Prostate gland (tissue), 2 donors: ENCODE data around the gene ACTL9. TPM values are rescaled to one million over a fixed set of nuclear protein-coding genes. Genes with fewer than 3 reads are reported as not detected.
"Not testable (repeated sequence)": the region's sequence is repeated elsewhere in the genome, so short reads cannot be mapped to it uniquely, and the experiment has no call there.

Source experiments
- DNase-seq: peaks from one replicate; pipeline ENCODE4 v3.0.0-alpha.2; 2019; ENCODE audit warnings: low spot score
- H3K27ac ChIP-seq, 2 donors: fragments of 200-600 bp; sonication (generic); 2 replicates each; pipeline ENCODE4 v1.5.1; 2017 to 2019
- H3K27me3 ChIP-seq: fragments of 200-600 bp; sonication (generic); replicated peaks from 2 replicates; pipeline ENCODE4 v1.5.1; 2019; ENCODE audit not compliant: insufficient read depth
- H3K36me3 ChIP-seq, 2 donors: fragments of 200-600 bp; sonication (generic); 1 replicate in 1 of 2; 2 replicates in 1 of 2; pipeline versions ENCODE4 v1.5.1 to v1.8.1; 2017 to 2019
- H3K4me1 ChIP-seq: fragments of 200-600 bp; sonication (generic); replicated peaks from 2 replicates; pipeline ENCODE4 v1.5.1; 2019
- H3K4me3 ChIP-seq, 2 donors: fragments of 200-600 bp; sonication (generic); 2 replicates each; pipeline ENCODE4 v1.5.1; 2017 to 2019
- H3K9me3 ChIP-seq: fragments of 200-600 bp; sonication (generic); 2 replicates; pipeline ENCODE4 v1.5.1; 2017
- CTCF ChIP-seq, 4 experiments: fragments of 200-600 bp in 2 of 4; fragments of 450-650 bp in 2 of 4; sonication (generic) in 2 of 4; IDR thresholded peaks; 1 replicate in 3 of 4; 2 replicates in 1 of 4; pipeline ENCODE4 v1.5.1; 2016 to 2019; ENCODE audit warnings: antibody characterized with exemption in 4 of 4, mild to moderate bottlenecking in 2 of 4, moderate library complexity in 2 of 4
- POLR2A ChIP-seq: fragments of 450-650 bp; IDR thresholded peaks from one replicate; pipeline ENCODE4 v1.6.1; 2016; ENCODE audit warnings: antibody characterized with exemption, mild to moderate bottlenecking
- POLR2AphosphoS5 ChIP-seq: sonication (generic); formaldehyde crosslinking; IDR thresholded peaks from one replicate; pipeline ENCODE4 v1.6.1; 2017; ENCODE audit warnings: antibody characterized with exemption
- WGBS: methylation state at CpG from one replicate; pipeline ENCODE4 v1.1.5; 2018; 5-methylcytosine and 5-hydroxymethylcytosine counted together
- intact Hi-C: fragments of 100-400 bp; cut with DNase I; formaldehyde crosslinking; loops from one replicate; pipeline ENCODE4 v1.14.2; 2022
- total RNA-seq, 2 donors: library from RNA; depleted of rRNA; stranded (reverse); fragments of >200 nt; gene quantifications; one replicate each; pipeline ENCODE4 v1.1.0, GENCODE V29; 2016

ACTL9 gene, protein sequence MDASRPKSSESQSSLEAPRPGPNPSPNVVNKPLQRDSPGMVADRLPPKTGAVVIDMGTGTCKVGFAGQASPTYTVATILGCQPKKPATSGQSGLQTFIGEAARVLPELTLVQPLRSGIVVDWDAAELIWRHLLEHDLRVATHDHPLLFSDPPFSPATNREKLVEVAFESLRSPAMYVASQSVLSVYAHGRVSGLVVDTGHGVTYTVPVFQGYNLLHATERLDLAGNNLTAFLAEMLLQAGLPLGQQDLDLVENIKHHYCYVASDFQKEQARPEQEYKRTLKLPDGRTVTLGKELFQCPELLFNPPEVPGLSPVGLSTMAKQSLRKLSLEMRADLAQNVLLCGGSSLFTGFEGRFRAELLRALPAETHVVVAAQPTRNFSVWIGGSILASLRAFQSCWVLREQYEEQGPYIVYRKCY
- 10 to 100 TPM in 1 of 2 donors, not detected in 1; 10.2 TPM for total RNA-seq

GRCh38 chr19:8698433-8699063 lies at the start of gene ACTL9:
Gene ACTL9 (minus strand): TSS chr19:8698795. CDS start chr19:8698701, 94 bp downstream.
- WGBS = 64% methylated on average over 21 of the region's 23 CpGs
- Histone ChIP-seq H3K27me3 (peaks cover 8% of the 10 kb centered on the region), H3K27ac (no peak within 1 kb of the TSS), H3K36me3 (no peaks in the 10 kb centered on the region), H3K4me3 (no peak within 1 kb of the TSS), H3K9me3 (no peaks in the 10 kb centered on the region), H3K4me1 (no peaks in the 10 kb centered on the region)
- DNase-seq = no peak
- TF ChIP-seq CTCF (IDR thresholded peaks at IDR 0.05) (no peak), POLR2AphosphoS5 (no peak), POLR2A (no peak)
- intact Hi-C loops = no loop called here

GRCh38 chr19:8739291-8740065 lies 40.9 kb upstream of the ACTL9 start:
- H3K36me3 ChIP-seq, H3K4me1 ChIP-seq, H3K27ac ChIP-seq, H3K4me3 ChIP-seq, DNase-seq, H3K9me3 ChIP-seq, intact Hi-C loops, H3K27me3 ChIP-seq: not testable (repeated sequence)
- 85% methylated on average over 26 of the region's 55 CpGs for WGBS

DNA sequence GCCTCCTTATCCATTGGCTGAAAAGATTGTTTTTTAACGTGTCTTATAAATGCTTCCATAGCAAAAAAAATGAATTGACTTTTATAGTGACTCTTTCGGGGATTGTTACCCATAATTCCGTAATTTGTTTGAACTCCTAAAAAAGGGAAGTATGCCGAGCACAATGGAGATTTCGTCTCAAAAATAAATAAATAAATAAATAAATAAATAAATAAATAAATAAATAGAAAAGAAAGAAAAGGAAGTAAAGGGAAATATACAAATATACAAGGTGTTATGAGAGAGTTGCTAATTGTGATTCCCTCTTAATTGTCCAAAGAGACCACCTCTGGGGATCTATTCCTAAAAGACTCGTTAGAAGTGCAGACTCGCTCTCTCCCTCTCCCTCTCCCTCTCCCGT lies 39.8 kb upstream of the ACTL9 start:
- intact Hi-C loops = no loop called here
- Histone ChIP-seq H3K27ac (no peak overlapping the region), H3K27me3 (no peaks in the 10 kb centered on the region), H3K36me3 (no peaks in the 10 kb centered on the region), H3K4me3 (no peak overlapping the region), H3K4me1 (no peaks in the 10 kb centered on the region), H3K9me3 (no peaks in the 10 kb centered on the region)
- no peak for DNase-seq
- TF ChIP-seq POLR2AphosphoS5 = no peak
- TF ChIP-seq POLR2A = no peak
- TF ChIP-seq CTCF (IDR thresholded peaks at IDR 0.05) = no peak
- WGBS = 75% methylated on average over 8 of the region's 8 CpGs

GRCh38 chr19:8731428-8732169 lies 33.0 kb upstream of the ACTL9 start:
- TF ChIP-seq CTCF (IDR thresholded peaks at IDR 0.05) (no peak), POLR2A (no peak), POLR2AphosphoS5 (no peak)
- Histone ChIP-seq H3K9me3 (no peaks in the 10 kb centered on the region), H3K27me3 (no peaks in the 10 kb centered on the region), H3K4me1 (no peaks in the 10 kb centered on the region), H3K4me3 (no peak overlapping the region), H3K36me3 (no peaks in the 10 kb centered on the region), H3K27ac (no peak overlapping the region)
- DNase-seq = no peak
- intact Hi-C loops = no loop called here
- whole genome bisulfite sequencing = 52% methylated on average over 19 of the region's 19 CpGs

DNA sequence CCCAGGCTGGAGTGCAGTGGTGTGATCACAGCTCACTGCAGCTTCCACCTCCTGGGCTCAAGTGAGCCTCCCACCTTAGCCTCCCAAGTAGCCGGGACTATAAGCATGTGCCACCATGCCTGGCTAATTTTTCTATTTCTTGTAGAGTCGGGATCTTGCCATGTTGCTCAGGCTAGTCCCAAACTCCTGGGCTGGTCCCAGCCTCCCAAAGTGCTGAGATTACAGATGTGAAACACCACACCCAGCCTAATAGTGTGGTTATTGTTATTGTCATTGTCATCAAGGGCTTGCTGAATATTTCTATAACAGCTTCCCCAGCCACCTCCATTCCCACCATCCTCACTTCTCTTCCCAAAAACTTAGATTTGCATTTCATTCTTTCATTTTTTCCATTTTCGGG lies 25.7 kb upstream of the ACTL9 start:
- Histone ChIP-seq H3K27ac (no peak overlapping the region), H3K4me1 (no peaks in the 10 kb centered on the region), H3K27me3 (no peaks in the 10 kb centered on the region), H3K36me3 (no peaks in the 10 kb centered on the region), H3K4me3 (no peak overlapping the region), H3K9me3 (no peaks in the 10 kb centered on the region)
- intact Hi-C loops = no loop called here
- no peak for DNase-seq
- TF ChIP-seq POLR2A = no peak
- TF ChIP-seq POLR2AphosphoS5 = no peak
- TF ChIP-seq CTCF (IDR thresholded peaks at IDR 0.05) = no peak
- 70% methylated on average over 3 of the region's 3 CpGs for WGBS
